22Rv1 (cell line): ENCODE data around the gene NFASC.

ENCODE experiments used
- ZFX ChIP-seq: fragments of 450-650 bp; IDR thresholded peaks from 2 replicates; pipeline ENCODE4 v1.6.1; 2017; ENCODE audit warnings: antibody characterized with exemption, borderline replicate concordance
- TF ChIP-seq, protein P1 (sequence below): fragments of 450-650 bp; IDR thresholded peaks from 2 replicates; pipeline ENCODE4 v1.5.1; 2017; ENCODE audit warnings: mild to moderate bottlenecking

DNA sequence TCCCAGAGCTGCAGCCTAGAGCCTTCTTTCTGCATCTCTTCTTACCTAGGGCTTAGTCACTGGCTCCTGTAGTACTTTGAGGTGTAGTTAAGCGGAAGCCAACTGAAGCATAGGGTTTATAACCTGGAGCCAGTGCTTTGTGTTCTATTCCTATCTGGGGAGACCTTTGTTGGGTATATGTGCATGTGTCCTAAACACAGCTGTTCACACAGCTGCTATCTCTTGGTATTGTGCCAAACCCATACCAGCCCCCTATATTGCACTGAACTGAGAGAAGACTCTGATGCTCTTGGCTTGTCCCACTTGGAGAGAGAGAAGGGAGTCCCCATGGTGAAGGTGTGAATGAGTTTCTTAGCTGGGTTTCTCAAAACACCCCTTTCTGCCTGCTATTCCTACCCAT lies 17.2 kb upstream of the NFASC start:
- TF ChIP-seq, protein P1, sequence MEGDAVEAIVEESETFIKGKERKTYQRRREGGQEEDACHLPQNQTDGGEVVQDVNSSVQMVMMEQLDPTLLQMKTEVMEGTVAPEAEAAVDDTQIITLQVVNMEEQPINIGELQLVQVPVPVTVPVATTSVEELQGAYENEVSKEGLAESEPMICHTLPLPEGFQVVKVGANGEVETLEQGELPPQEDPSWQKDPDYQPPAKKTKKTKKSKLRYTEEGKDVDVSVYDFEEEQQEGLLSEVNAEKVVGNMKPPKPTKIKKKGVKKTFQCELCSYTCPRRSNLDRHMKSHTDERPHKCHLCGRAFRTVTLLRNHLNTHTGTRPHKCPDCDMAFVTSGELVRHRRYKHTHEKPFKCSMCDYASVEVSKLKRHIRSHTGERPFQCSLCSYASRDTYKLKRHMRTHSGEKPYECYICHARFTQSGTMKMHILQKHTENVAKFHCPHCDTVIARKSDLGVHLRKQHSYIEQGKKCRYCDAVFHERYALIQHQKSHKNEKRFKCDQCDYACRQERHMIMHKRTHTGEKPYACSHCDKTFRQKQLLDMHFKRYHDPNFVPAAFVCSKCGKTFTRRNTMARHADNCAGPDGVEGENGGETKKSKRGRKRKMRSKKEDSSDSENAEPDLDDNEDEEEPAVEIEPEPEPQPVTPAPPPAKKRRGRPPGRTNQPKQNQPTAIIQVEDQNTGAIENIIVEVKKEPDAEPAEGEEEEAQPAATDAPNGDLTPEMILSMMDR: no peak
- TF ChIP-seq ZFX: no peak
